Measurements from ENCODE around the gene BAG3.

GRCh38 chr10:119630300-119630699 lies 20.9 kb upstream of the BAG3 start:
- TF ChIP-seq DNMT1 (IDR thresholded peaks at IDR 0.05) (no peak), POLR2A (conservative IDR thresholded peaks at IDR 0.05) (no peak), NCOR1 (IDR thresholded peaks at IDR 0.05) (no peak), PML (IDR thresholded peaks at IDR 0.05; ENCODE audit: low read length) (no peak), EZH2 (IDR thresholded peaks at IDR 0.05; ENCODE audit: borderline replicate concordance, low read depth, low read length) (no peak), ATF2 (CRISPR knock-in tag; IDR thresholded peaks at IDR 0.05) (no peak), RAD21 (CRISPR knock-in tag; conservative IDR thresholded peaks at IDR 0.05 in 1 of 2, IDR thresholded peaks at IDR 0.05 in 1 of 2) (no peak), TEAD4 (IDR thresholded peaks at IDR 0.05; ENCODE audit: low read length) (no peak), TEAD4 (CRISPR knock-in tag; IDR thresholded peaks at IDR 0.05; ENCODE audit: borderline replicate concordance) (no peak), RCOR1 (IDR thresholded peaks at IDR 0.05; ENCODE audit: borderline replicate concordance in 1 of 2, low read depth in 2 of 2, low read length in 2 of 2) (no peak)
- TF ChIP-seq, protein P1, sequence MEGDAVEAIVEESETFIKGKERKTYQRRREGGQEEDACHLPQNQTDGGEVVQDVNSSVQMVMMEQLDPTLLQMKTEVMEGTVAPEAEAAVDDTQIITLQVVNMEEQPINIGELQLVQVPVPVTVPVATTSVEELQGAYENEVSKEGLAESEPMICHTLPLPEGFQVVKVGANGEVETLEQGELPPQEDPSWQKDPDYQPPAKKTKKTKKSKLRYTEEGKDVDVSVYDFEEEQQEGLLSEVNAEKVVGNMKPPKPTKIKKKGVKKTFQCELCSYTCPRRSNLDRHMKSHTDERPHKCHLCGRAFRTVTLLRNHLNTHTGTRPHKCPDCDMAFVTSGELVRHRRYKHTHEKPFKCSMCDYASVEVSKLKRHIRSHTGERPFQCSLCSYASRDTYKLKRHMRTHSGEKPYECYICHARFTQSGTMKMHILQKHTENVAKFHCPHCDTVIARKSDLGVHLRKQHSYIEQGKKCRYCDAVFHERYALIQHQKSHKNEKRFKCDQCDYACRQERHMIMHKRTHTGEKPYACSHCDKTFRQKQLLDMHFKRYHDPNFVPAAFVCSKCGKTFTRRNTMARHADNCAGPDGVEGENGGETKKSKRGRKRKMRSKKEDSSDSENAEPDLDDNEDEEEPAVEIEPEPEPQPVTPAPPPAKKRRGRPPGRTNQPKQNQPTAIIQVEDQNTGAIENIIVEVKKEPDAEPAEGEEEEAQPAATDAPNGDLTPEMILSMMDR (IDR thresholded peaks at IDR 0.05 in 2 of 3, conservative IDR thresholded peaks at IDR 0.05 in 1 of 3; ENCODE audit: insufficient read depth in 2 of 3, low read depth in 1 of 3, low read length in 3 of 3): no peak
- TF ChIP-seq, protein P2, sequence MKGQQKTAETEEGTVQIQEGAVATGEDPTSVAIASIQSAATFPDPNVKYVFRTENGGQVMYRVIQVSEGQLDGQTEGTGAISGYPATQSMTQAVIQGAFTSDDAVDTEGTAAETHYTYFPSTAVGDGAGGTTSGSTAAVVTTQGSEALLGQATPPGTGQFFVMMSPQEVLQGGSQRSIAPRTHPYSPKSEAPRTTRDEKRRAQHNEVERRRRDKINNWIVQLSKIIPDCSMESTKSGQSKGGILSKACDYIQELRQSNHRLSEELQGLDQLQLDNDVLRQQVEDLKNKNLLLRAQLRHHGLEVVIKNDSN (CRISPR knock-in tag; IDR thresholded peaks at IDR 0.05): no peak
- TF ChIP-seq, protein P3, sequence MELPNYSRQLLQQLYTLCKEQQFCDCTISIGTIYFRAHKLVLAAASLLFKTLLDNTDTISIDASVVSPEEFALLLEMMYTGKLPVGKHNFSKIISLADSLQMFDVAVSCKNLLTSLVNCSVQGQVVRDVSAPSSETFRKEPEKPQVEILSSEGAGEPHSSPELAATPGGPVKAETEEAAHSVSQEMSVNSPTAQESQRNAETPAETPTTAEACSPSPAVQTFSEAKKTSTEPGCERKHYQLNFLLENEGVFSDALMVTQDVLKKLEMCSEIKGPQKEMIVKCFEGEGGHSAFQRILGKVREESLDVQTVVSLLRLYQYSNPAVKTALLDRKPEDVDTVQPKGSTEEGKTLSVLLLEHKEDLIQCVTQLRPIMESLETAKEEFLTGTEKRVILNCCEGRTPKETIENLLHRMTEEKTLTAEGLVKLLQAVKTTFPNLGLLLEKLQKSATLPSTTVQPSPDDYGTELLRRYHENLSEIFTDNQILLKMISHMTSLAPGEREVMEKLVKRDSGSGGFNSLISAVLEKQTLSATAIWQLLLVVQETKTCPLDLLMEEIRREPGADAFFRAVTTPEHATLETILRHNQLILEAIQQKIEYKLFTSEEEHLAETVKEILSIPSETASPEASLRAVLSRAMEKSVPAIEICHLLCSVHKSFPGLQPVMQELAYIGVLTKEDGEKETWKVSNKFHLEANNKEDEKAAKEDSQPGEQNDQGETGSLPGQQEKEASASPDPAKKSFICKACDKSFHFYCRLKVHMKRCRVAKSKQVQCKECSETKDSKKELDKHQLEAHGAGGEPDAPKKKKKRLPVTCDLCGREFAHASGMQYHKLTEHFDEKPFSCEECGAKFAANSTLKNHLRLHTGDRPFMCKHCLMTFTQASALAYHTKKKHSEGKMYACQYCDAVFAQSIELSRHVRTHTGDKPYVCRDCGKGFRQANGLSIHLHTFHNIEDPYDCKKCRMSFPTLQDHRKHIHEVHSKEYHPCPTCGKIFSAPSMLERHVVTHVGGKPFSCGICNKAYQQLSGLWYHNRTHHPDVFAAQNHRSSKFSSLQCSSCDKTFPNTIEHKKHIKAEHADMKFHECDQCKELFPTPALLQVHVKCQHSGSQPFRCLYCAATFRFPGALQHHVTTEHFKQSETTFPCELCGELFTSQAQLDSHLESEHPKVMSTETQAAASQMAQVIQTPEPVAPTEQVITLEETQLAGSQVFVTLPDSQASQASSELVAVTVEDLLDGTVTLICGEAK (IDR thresholded peaks at IDR 0.05): no peak
- TF ChIP-seq, protein P3 (CRISPR knock-in tag; IDR thresholded peaks at IDR 0.05): no peak
- TF ChIP-seq, protein P4, sequence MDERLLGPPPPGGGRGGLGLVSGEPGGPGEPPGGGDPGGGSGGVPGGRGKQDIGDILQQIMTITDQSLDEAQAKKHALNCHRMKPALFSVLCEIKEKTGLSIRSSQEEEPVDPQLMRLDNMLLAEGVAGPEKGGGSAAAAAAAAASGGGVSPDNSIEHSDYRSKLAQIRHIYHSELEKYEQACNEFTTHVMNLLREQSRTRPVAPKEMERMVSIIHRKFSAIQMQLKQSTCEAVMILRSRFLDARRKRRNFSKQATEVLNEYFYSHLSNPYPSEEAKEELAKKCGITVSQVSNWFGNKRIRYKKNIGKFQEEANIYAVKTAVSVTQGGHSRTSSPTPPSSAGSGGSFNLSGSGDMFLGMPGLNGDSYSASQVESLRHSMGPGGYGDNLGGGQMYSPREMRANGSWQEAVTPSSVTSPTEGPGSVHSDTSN (CRISPR knock-in tag; IDR thresholded peaks at IDR 0.05; ENCODE audit: low read depth): no peak
- TF ChIP-seq, protein P4 (tag; conservative IDR thresholded peaks at IDR 0.05; ENCODE audit: low read depth): no peak
- TF ChIP-seq, protein P5, sequence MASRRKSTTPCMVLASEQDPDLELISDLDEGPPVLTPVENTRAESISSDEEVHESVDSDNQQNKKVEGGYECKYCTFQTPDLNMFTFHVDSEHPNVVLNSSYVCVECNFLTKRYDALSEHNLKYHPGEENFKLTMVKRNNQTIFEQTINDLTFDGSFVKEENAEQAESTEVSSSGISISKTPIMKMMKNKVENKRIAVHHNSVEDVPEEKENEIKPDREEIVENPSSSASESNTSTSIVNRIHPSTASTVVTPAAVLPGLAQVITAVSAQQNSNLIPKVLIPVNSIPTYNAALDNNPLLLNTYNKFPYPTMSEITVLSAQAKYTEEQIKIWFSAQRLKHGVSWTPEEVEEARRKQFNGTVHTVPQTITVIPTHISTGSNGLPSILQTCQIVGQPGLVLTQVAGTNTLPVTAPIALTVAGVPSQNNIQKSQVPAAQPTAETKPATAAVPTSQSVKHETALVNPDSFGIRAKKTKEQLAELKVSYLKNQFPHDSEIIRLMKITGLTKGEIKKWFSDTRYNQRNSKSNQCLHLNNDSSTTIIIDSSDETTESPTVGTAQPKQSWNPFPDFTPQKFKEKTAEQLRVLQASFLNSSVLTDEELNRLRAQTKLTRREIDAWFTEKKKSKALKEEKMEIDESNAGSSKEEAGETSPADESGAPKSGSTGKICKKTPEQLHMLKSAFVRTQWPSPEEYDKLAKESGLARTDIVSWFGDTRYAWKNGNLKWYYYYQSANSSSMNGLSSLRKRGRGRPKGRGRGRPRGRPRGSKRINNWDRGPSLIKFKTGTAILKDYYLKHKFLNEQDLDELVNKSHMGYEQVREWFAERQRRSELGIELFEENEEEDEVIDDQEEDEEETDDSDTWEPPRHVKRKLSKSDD (conservative IDR thresholded peaks at IDR 0.05; ENCODE audit: low read length): no peak
